PFSK-1 (cell line): ENCODE data around the gene LRRTM2.

Experiments used
- POLR2AphosphoS5 ChIP-seq: IDR thresholded peaks from 2 replicates; pipeline ENCODE4 v1.6.1; 2012; ENCODE audit warnings: low read depth, mild to moderate bottlenecking, control low read depth, low read length, moderate library complexity
- TAF1 ChIP-seq: IDR thresholded peaks from 2 replicates; pipeline ENCODE4 v1.6.1; 2012; ENCODE audit warnings: low read length, control low read depth, borderline replicate concordance; ENCODE audit not compliant: insufficient read depth
- TF ChIP-seq, protein P1 (sequence below), 2 experiments: IDR thresholded peaks; 2 replicates each; pipeline versions ENCODE4 v1.6.1 to v1.8.0; 2011 to 2012; ENCODE audit warnings: low read depth in 2 of 2, low read length in 2 of 2, control low read depth in 1 of 2, inconsistent platforms in 1 of 2, mild to moderate bottlenecking in 1 of 2, moderate library complexity in 1 of 2; ENCODE audit not compliant: insufficient read depth in 1 of 2

DNA sequence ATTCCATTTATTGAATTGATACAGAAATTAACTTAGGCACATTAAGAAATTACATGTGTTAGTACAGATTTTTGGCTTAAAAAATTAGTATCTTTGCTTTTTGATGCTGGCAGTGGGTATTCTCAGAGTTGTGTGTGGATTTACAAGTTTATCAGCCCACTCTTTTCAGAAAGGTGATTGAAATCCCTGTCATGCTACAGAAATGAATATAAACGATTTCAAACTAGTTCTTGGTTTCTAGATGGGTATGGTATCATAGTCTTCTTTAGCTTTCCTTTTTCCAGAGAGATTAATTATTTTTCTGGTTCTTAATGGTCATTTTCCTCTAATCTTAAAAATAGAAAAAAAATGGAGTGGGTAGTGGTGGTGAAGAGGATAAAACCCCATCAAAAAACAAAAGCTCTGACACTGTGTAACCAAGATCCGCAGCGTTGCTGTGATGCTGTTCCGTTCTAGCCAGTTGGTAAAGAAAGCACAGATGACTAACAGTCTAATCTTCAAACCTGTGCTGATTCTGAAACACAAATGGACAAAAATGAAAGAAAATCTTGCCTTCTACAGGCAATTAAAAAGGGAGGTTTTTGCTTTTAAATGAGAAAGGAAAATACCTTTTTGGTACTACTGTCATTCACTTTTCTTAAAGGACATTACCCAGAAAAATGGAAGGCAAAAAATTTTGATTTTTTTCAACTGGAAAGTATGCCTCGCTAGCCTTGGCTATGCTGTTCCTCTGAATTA is 5.2 kb downstream of the LRRTM2 start:
- TF ChIP-seq POLR2AphosphoS5 (no peak), TAF1 (no peak)
- TF ChIP-seq, protein P1, sequence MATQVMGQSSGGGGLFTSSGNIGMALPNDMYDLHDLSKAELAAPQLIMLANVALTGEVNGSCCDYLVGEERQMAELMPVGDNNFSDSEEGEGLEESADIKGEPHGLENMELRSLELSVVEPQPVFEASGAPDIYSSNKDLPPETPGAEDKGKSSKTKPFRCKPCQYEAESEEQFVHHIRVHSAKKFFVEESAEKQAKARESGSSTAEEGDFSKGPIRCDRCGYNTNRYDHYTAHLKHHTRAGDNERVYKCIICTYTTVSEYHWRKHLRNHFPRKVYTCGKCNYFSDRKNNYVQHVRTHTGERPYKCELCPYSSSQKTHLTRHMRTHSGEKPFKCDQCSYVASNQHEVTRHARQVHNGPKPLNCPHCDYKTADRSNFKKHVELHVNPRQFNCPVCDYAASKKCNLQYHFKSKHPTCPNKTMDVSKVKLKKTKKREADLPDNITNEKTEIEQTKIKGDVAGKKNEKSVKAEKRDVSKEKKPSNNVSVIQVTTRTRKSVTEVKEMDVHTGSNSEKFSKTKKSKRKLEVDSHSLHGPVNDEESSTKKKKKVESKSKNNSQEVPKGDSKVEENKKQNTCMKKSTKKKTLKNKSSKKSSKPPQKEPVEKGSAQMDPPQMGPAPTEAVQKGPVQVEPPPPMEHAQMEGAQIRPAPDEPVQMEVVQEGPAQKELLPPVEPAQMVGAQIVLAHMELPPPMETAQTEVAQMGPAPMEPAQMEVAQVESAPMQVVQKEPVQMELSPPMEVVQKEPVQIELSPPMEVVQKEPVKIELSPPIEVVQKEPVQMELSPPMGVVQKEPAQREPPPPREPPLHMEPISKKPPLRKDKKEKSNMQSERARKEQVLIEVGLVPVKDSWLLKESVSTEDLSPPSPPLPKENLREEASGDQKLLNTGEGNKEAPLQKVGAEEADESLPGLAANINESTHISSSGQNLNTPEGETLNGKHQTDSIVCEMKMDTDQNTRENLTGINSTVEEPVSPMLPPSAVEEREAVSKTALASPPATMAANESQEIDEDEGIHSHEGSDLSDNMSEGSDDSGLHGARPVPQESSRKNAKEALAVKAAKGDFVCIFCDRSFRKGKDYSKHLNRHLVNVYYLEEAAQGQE (IDR thresholded peaks at IDR 0.05; ENCODE audit: insufficient read depth in 1 of 2, low read depth in 2 of 2, low read length in 2 of 2): no peak
